ENCODE results near the gene ATL1.
"Not testable (repeated sequence)": the region's sequence is repeated elsewhere in the genome, so short reads cannot be mapped to it uniquely, and the experiment has no call there.

ATL1 gene

GRCh38 chr14:50605766-50606165, 45.8 kb downstream of the ATL1 start:
- DNase-seq: peak; percentile 46

- DNase-seq: no peak
Measured at GRCh38 chr14:50606468-50606867, 46.5 kb downstream of the ATL1 start.

GRCh38 chr14:50607181-50607580, 47.2 kb downstream of the ATL1 start:
- DNase-seq: peak; percentile 47

- no peak for DNase-seq
Measured at GRCh38 chr14:50607761-50608160, 47.8 kb downstream of the ATL1 start.

GRCh38 chr14:50608302-50608851, 48.4 kb downstream of the ATL1 start:
- no peak for DNase-seq

GRCh38 chr14:50610465-50610864, 50.5 kb downstream of the ATL1 start:
- no peak for DNase-seq

- no peak for DNase-seq
Measured at GRCh38 chr14:50612806-50613205, 52.9 kb downstream of the ATL1 start.

GRCh38 chr14:50615056-50615455, 55.1 kb downstream of the ATL1 start:
- no peak for DNase-seq

- no peak for DNase-seq
Measured at GRCh38 chr14:50615552-50615951, 55.6 kb downstream of the ATL1 start.

- DNase-seq: no peak
Measured at GRCh38 chr14:50616275-50616674, 56.3 kb downstream of the ATL1 start.

- no peak for DNase-seq
Measured at GRCh38 chr14:50619569-50620141, 59.7 kb downstream of the ATL1 start.

GRCh38 chr14:50620341-50620740, 60.4 kb downstream of the ATL1 start:
- DNase-seq: no peak

- DNase-seq: no peak
Measured at GRCh38 chr14:50622978-50623377, 63.0 kb downstream of the ATL1 start.

- DNase-seq: no peak
Measured at GRCh38 chr14:50624447-50624846, 64.5 kb downstream of the ATL1 start.

GRCh38 chr14:50624947-50625346, 65.0 kb downstream of the ATL1 start:
- DNase-seq: not testable (repeated sequence)

- DNase-seq: no peak
Measured at GRCh38 chr14:50631408-50631821, 71.5 kb downstream of the ATL1 start.

- DNase-seq: no peak
Measured at GRCh38 chr14:50633954-50634353, 74.0 kb downstream of the ATL1 start.

- DNase-seq: no peak
Measured at GRCh38 chr14:50635141-50635540, 75.2 kb downstream of the ATL1 start.

GRCh38 chr14:50647282-50647681, 87.3 kb downstream of the ATL1 start:
- no peak for DNase-seq

- no peak for DNase-seq
Measured at GRCh38 chr14:50647753-50648152, 87.8 kb downstream of the ATL1 start.

- no peak for DNase-seq
Measured at GRCh38 chr14:50649691-50650090, 89.7 kb downstream of the ATL1 start.

- no peak for DNase-seq
Measured at GRCh38 chr14:50656776-50657175, 96.8 kb downstream of the ATL1 start.

GRCh38 chr14:50657753-50658152, 97.8 kb downstream of the ATL1 start:
- no peak for DNase-seq

- DNase-seq: no peak
Measured at GRCh38 chr14:50658203-50658602, 98.3 kb downstream of the ATL1 start.

GRCh38 chr14:50659327-50659974, 99.5 kb downstream of the ATL1 start:
- DNase-seq: no peak

Measured in femur (tissue), 1 donor.